HEK293T (cell line): ENCODE measurements around the gene ARHGAP26.

Source experiments
- FOXA1 ChIP-seq: fragments of 450-650 bp; IDR thresholded peaks from 2 replicates; pipeline ENCODE4 v1.6.1; 2016; ENCODE audit warnings: mild to moderate bottlenecking
- FOXK2 ChIP-seq: fragments of 450-650 bp; IDR thresholded peaks from 2 replicates; pipeline ENCODE4 v1.6.1; 2016; ENCODE audit warnings: mild to moderate bottlenecking
- LEF1 ChIP-seq: fragments of 450-650 bp; IDR thresholded peaks from 2 replicates; pipeline ENCODE4 v1.6.1; 2017; ENCODE audit warnings: mild to moderate bottlenecking, borderline replicate concordance
- NFRKB ChIP-seq: fragments of 450-650 bp; IDR thresholded peaks from 2 replicates; pipeline ENCODE4 v1.6.1; 2016; ENCODE audit warnings: mild to moderate bottlenecking, moderate library complexity

- TF ChIP-seq FOXK2 (no peak), FOXA1 (no peak), NFRKB (no peak), LEF1 (no peak)
Measured at GRCh38 chr5:143248391-143248790, 478.2 kb downstream of the ARHGAP26 start.
